ENCODE data around the gene GFM1.
A peak's percentile ranks its signal among the peaks of the same experiment; 100 is the strongest.
"Not testable (repeated sequence)": the region's sequence is repeated elsewhere in the genome, so short reads cannot be mapped to it uniquely, and the experiment has no call there.

The GFM1 gene

GRCh38 chr3:158679547-158680000, 35.2 kb downstream of the GFM1 start:
- no peak for DNase-seq

- no peak for DNase-seq
Observed at GRCh38 chr3:158680861-158681260, 36.5 kb downstream of the GFM1 start.

- no peak for DNase-seq
Observed at GRCh38 chr3:158683230-158683962, 39.1 kb downstream of the GFM1 start.

- DNase-seq: no peak
Observed at GRCh38 chr3:158685159-158685558, 40.8 kb downstream of the GFM1 start.

- not testable (repeated sequence) for DNase-seq
Observed at GRCh38 chr3:158693866-158694456, 49.6 kb downstream of the GFM1 start.

GRCh38 chr3:158696618-158697017, 52.3 kb downstream of the GFM1 start:
- DNase-seq: no peak

GRCh38 chr3:158700559-158700958, 56.2 kb downstream of the GFM1 start:
- DNase-seq: no peak

- DNase-seq: no peak
Observed at GRCh38 chr3:158701420-158702065, 57.2 kb downstream of the GFM1 start.

- DNase-seq: no peak
Observed at GRCh38 chr3:158702815-158703481, 58.6 kb downstream of the GFM1 start.

GRCh38 chr3:158703566-158703965, 59.2 kb downstream of the GFM1 start:
- no peak for DNase-seq

GRCh38 chr3:158709666-158710083, 65.3 kb downstream of the GFM1 start:
- no peak for DNase-seq

GRCh38 chr3:158710601-158711000, 66.3 kb downstream of the GFM1 start:
- no peak for DNase-seq

GRCh38 chr3:158711886-158712285, 67.6 kb downstream of the GFM1 start:
- no peak for DNase-seq

- DNase-seq: no peak
Observed at GRCh38 chr3:158712443-158712842, 68.1 kb downstream of the GFM1 start.

- DNase-seq: no peak
Observed at GRCh38 chr3:158713094-158713499, 68.8 kb downstream of the GFM1 start.

- DNase-seq: no peak
Observed at GRCh38 chr3:158717576-158717975, 73.2 kb downstream of the GFM1 start.

GRCh38 chr3:158718490-158719170, 74.3 kb downstream of the GFM1 start:
- no peak for DNase-seq

- no peak for DNase-seq
Observed at GRCh38 chr3:158722108-158722507, 77.8 kb downstream of the GFM1 start.

GRCh38 chr3:158723991-158724390, 79.7 kb downstream of the GFM1 start:
- no peak for DNase-seq

GRCh38 chr3:158725348-158726011, 81.2 kb downstream of the GFM1 start:
- no peak for DNase-seq

- peak; percentile 76 for DNase-seq
Observed at GRCh38 chr3:158727206-158728060, 83.1 kb downstream of the GFM1 start.

- DNase-seq: no peak
Observed at GRCh38 chr3:158728061-158728377, 83.7 kb downstream of the GFM1 start.
